LNCaP clone FGC (cell line): ENCODE results near the gene NSD1.

Source experiments
- DNase-seq: peaks from one replicate; pipeline ENCODE4 v3.0.0-alpha.2; 2011; ENCODE audit warnings: low read depth
- H3K4me3 ChIP-seq: 2 replicates; pipeline ENCODE4 v1.5.1; 2011; ENCODE audit warnings: mild to moderate bottlenecking, low read depth, low read length, control low read depth
- CTCF ChIP-seq: IDR thresholded peaks from 2 replicates; pipeline ENCODE4 v1.5.1; 2012; ENCODE audit warnings: mild to moderate bottlenecking; ENCODE audit not compliant: control insufficient read depth, insufficient read depth; ENCODE audit errors: extremely low read depth

Gene NSD1

GRCh38 chr5:177290816-177291596 is 157.4 kb downstream of the NSD1 start:
- H3K4me3 ChIP-seq, result no peak overlapping the region
- no peak for TF ChIP-seq CTCF
- no peak for DNase-seq

GRCh38 chr5:177291735-177292134 is 158.2 kb downstream of the NSD1 start:
- H3K4me3 ChIP-seq, result no peak overlapping the region
- DNase-seq, result no peak
- TF ChIP-seq CTCF, result no peak

GRCh38 chr5:177293819-177294581 is 160.4 kb downstream of the NSD1 start:
- TF ChIP-seq CTCF, result no peak
- DNase-seq, result no peak
- no peak overlapping the region for H3K4me3 ChIP-seq

GRCh38 chr5:177294632-177295031 is 161.1 kb downstream of the NSD1 start:
- H3K4me3 ChIP-seq, result no peak overlapping the region
- DNase-seq, result no peak
- no peak for TF ChIP-seq CTCF

- no peak for DNase-seq
- no peak overlapping the region for H3K4me3 ChIP-seq
- no peak for TF ChIP-seq CTCF
Observed at GRCh38 chr5:177295924-177296323, 162.4 kb downstream of the NSD1 start.

- no peak overlapping the region for H3K4me3 ChIP-seq
- peak; percentile 74 for DNase-seq
- no peak for TF ChIP-seq CTCF
Observed at GRCh38 chr5:177296581-177296980, 163.0 kb downstream of the NSD1 start.
